Subcutaneous adipose tissue (tissue), 4 donors: ENCODE measurements around the gene C2orf78. TPM values are rescaled to one million over a fixed set of nuclear protein-coding genes. Genes with fewer than 3 reads are reported as not detected.

ENCODE experiments used
- total RNA-seq, 4 donors: library from RNA; depleted of rRNA; stranded (reverse); fragments of >200 nt; gene quantifications; one replicate each; pipeline ENCODE4 v1.1.0, GENCODE V29; 2016
- TF ChIP-seq, protein P1 (sequence below): fragments of 450-650 bp; IDR thresholded peaks from one replicate; pipeline ENCODE4 v1.5.1; 2016; ENCODE audit warnings: low read depth, mild to moderate bottlenecking, control low read depth, antibody characterized with exemption, moderate library complexity

C2orf78 gene
- total RNA-seq, 4 donors from 2014 or later: not detected

- TF ChIP-seq, protein P1, sequence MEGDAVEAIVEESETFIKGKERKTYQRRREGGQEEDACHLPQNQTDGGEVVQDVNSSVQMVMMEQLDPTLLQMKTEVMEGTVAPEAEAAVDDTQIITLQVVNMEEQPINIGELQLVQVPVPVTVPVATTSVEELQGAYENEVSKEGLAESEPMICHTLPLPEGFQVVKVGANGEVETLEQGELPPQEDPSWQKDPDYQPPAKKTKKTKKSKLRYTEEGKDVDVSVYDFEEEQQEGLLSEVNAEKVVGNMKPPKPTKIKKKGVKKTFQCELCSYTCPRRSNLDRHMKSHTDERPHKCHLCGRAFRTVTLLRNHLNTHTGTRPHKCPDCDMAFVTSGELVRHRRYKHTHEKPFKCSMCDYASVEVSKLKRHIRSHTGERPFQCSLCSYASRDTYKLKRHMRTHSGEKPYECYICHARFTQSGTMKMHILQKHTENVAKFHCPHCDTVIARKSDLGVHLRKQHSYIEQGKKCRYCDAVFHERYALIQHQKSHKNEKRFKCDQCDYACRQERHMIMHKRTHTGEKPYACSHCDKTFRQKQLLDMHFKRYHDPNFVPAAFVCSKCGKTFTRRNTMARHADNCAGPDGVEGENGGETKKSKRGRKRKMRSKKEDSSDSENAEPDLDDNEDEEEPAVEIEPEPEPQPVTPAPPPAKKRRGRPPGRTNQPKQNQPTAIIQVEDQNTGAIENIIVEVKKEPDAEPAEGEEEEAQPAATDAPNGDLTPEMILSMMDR: no peak
Observed at GRCh38 chr2:73830871-73831401, 47.0 kb downstream of the C2orf78 start.

- TF ChIP-seq, protein P1: no peak
Observed at GRCh38 chr2:73832930-73833329, 48.9 kb downstream of the C2orf78 start.

GRCh38 chr2:73836141-73836943 lies 52.4 kb downstream of the C2orf78 start:
- TF ChIP-seq, protein P1: no peak

DNA sequence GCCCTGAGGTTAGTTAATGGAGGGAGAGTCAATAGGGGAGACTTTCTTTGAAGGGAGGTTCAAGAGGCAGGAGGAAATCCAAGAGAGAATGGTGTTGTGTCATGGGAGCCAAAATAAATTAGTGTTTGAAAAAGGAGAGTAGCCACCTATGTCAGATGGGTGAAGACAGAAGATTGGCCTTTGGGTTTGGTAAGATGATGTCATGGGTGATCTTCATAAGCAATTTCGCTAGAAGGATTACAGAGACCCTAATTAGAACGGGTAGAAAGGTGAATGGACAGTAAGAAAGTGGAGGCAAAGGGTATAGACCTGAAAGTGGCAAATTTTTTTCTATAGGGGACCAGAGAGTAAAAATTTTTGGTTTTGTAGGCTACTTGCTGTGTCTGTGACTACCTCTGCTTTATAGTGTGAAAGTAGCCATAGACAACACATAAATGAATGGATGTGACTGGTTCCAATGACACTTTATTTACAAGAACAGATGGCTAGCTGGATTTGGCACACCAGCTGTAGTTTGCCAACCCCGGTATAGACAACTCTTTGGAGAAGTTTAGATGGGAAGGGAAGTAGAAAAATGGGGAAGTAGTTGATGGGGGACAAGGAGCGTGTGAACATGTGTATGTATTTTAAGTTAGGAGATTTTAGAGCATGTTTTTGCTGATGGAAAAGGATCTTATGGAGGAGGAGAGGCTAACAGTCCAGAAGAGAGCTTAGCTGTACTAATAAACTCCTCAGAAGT lies 54.0 kb downstream of the C2orf78 start:
- TF ChIP-seq, protein P1: no peak

GRCh38 chr2:73838889-73839534 lies 55.0 kb downstream of the C2orf78 start:
- TF ChIP-seq, protein P1: no peak

- TF ChIP-seq, protein P1: no peak
Observed at GRCh38 chr2:73839653-73840411, 55.8 kb downstream of the C2orf78 start.
